Type B pancreatic cell (in vitro differentiated cells): ENCODE results near the gene CES5A. TPM values are rescaled to one million over a fixed set of nuclear protein-coding genes. Genes with fewer than 3 reads are reported as not detected.

Source experiments
- DNase-seq: peaks from one replicate; pipeline ENCODE4 v3.0.0; 2021; ENCODE audit warnings: mixed read lengths; ENCODE audit not compliant: unreplicated experiment; ENCODE audit errors: extremely low spot score
- H3K27ac Mint-ChIP-seq: 2 replicates; pipeline ENCODE4 v1.8.0; 2021; ENCODE audit warnings: mild to moderate bottlenecking, mixed read lengths
- H3K27me3 Mint-ChIP-seq: 2 replicates; pipeline ENCODE4 v1.8.0; 2021; ENCODE audit warnings: mixed read lengths
- H3K36me3 Mint-ChIP-seq: 2 replicates; pipeline ENCODE4 v1.8.0; 2021; ENCODE audit warnings: mixed read lengths
- H3K4me1 Mint-ChIP-seq: one replicate; pipeline ENCODE4 v1.8.0; 2021; ENCODE audit warnings: mixed read lengths; ENCODE audit not compliant: unreplicated experiment
- H3K4me3 Mint-ChIP-seq: 2 replicates; pipeline ENCODE4 v1.8.0; 2021; ENCODE audit warnings: mild to moderate bottlenecking, mixed read lengths
- H3K9me3 Mint-ChIP-seq: 2 replicates; pipeline ENCODE4 v1.8.0; 2021; ENCODE audit warnings: mixed read lengths
- CTCF ChIP-seq: fragments of 200-600 bp; sonication (generic); conservative IDR thresholded peaks from 2 replicates; pipeline ENCODE4 v1.5.0; 2021; ENCODE audit warnings: antibody characterized with exemption, mild to moderate bottlenecking
- total RNA-seq: library from RNA; stranded (reverse); gene quantifications from 2 replicates; pipeline ENCODE4 v1.2.1, GENCODE V29; 2021; ENCODE audit warnings: low replicate concordance

Gene CES5A
- total RNA-seq, 1 donor from 2014 or later, result not detected

DNA sequence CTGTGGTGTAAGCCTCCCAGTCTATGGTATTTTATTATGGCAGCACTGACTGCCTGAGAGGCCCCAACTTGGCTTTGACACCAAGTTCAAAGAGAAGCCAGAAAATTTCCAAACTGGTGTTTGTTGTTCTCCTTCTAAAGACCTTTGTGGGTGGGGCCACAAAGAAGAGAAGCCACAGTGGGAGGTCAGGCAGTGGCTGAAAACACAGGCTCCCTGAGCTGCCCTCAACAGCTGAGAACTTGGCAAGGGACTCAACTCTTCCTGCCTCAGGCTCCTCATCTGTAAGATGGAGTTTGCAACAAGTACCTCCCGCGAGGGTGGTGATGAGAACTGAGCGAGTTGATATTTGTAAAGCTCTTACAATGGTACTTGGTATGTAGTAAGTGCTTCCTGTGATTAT lies 18.2 kb downstream of the CES5A start:
- no peak overlapping the region for H3K27ac Mint-ChIP-seq
- H3K9me3 Mint-ChIP-seq, result no peaks in the 10 kb centered on the region
- no peaks in the 10 kb centered on the region for H3K36me3 Mint-ChIP-seq
- no peak overlapping the region for H3K4me3 Mint-ChIP-seq
- peaks cover 32% of the 10 kb centered on the region for H3K27me3 Mint-ChIP-seq
- no peaks in the 10 kb centered on the region for H3K4me1 Mint-ChIP-seq
- no peak for DNase-seq
- no peak for TF ChIP-seq CTCF

- H3K9me3 Mint-ChIP-seq, result no peaks in the 10 kb centered on the region
- H3K27me3 Mint-ChIP-seq, result peaks cover 32% of the 10 kb centered on the region
- no peak overlapping the region for H3K27ac Mint-ChIP-seq
Measured at GRCh38 chr16:55853114-55853513, 22.1 kb downstream of the CES5A start.

DNA sequence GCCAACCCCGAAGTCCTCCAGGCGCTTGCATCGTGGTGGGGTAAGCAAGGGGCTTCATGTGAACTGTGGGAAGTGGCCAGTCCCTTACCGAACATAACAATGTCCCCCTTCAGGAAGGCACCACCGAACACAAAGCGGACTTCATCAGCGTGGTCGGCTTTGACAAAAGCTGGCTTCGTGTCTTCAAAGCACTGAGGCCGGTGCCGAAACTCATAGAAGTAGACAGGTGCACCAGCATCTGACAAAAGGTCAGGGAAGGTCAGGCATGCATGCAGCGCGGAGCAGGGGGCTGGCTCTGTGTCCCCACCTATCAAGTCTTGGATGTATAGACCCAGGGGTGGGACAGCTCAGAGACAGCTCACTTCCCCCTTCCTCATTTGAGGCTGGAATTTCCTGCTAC lies 25.6 kb downstream of the CES5A start:
- H3K27me3 Mint-ChIP-seq, result peaks cover 53% of the 10 kb centered on the region
- no peak overlapping the region for H3K4me3 Mint-ChIP-seq
- no peaks in the 10 kb centered on the region for H3K4me1 Mint-ChIP-seq
- no peaks in the 10 kb centered on the region for H3K36me3 Mint-ChIP-seq
- no peak overlapping the region for H3K27ac Mint-ChIP-seq
- TF ChIP-seq CTCF, result no peak
- DNase-seq, result no peak
- no peaks in the 10 kb centered on the region for H3K9me3 Mint-ChIP-seq

More at GRCh38 chr16:55853114-55853513, 22.1 kb downstream of the CES5A start:
- DNase-seq, result no peak
- no peak overlapping the region for H3K4me3 Mint-ChIP-seq
- H3K36me3 Mint-ChIP-seq, result no peaks in the 10 kb centered on the region
- no peak for TF ChIP-seq CTCF
- no peaks in the 10 kb centered on the region for H3K4me1 Mint-ChIP-seq

DNA sequence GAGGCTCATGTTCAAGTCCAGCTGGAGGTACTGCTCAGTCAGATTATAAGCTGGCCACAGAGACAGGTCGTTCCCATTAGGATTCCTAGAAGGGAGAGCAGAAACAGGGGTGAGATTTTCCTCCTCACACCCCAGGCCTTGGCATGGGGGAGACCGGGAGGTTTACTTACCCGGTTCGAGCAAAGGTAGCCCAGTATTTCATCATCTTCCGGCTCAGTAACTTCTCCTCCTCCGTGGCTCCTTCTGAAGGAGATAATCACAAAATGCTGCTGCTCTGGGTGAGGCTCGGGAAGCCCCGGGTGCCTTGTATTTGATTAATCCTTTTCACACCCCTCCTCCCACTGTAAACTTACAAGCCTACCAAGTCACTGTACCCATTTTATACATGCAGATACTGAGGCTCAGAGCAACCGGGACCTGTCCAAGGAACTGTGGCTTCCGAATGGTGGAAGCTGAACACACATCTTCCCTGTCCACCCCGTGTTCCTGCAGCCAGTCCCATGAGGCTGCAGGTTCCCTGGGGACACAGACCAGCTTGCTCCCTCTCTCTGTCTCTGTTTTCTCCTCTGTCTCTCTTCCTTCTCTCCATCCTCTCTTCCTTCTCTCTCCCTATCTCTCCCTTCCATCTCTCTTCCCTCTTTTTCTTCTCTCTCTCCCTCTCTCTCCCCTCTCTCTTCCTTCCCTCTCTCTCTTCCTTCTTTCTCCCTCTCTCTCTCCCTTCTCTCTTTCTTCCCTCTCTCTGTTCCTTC lies 28.4 kb downstream of the CES5A start:
- TF ChIP-seq CTCF, result no peak
- H3K4me1 Mint-ChIP-seq, result no peaks in the 10 kb centered on the region
- DNase-seq, result no peak

DNA sequence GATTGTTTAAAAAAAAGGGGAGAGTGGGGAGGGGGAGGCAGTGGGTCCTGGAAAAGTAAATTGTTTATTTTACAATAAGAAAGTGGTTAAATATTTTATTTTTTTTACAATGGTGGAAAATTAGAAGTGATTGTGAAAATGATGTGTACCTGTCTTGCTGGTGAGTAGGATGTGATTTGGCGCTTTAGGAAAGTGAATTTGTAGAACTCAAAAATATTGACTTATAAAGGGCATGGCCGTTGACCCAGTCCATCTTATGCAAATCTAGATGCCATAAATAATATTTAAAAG lies 32.1 kb downstream of the CES5A start:
- Mint-ChIP-seq H3K27me3 (peaks cover 39% of the 10 kb centered on the region), H3K9me3 (no peaks in the 10 kb centered on the region), H3K4me1 (no peaks in the 10 kb centered on the region), H3K27ac (no peak overlapping the region), H3K36me3 (no peaks in the 10 kb centered on the region), H3K4me3 (no peak overlapping the region)
- no peak for DNase-seq
- peak; percentile 44 for TF ChIP-seq CTCF

More for the DNA sequence above, 28.4 kb downstream of the CES5A start:
- H3K36me3 Mint-ChIP-seq, result no peaks in the 10 kb centered on the region
- peaks cover 51% of the 10 kb centered on the region for H3K27me3 Mint-ChIP-seq
- no peak overlapping the region for H3K4me3 Mint-ChIP-seq
- no peaks in the 10 kb centered on the region for H3K9me3 Mint-ChIP-seq
- no peak overlapping the region for H3K27ac Mint-ChIP-seq
